ENCODE measurements around the gene GKAP1. TPM values are rescaled to one million over a fixed set of nuclear protein-coding genes. Genes with fewer than 3 reads are reported as not detected.

The GKAP1 gene
- total RNA-seq, 1 experiment from 2014 or later: 1.5 TPM

DNA sequence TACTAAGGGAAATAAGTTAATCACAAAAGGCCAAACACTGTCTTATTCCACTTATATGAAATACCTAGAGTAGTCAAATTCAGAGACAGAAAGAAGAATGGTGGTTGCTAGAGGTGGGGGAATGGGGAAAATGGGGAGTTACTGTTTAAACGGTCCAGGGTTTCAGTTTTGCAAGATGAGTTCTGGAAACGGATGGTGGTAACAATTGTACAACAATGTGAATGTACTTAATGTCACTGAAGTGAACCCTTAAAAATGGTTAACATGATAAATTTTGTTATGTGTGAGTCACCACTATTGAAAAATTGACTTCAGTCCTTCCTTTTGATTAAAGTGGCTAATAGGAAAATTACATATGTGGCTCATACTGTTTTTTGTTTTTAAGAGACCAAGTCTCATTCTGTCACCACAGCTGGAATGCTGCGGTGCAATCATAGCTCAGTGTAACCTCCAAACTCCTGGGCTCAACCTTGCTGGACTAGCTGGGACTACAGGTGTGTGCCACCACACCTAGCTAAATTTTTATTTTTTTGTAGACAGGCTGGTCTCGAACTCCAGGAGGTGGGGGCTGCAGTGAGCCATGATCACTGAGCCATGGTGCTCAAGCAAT is 118.5 kb downstream of the GKAP1 start:
- no peak for DNase-seq (ENCODE audit: low spot score)
- in situ Hi-C loops (cut with HindIII; ENCODE audit: low sequenced_read_pairs): no loop called here

DNA sequence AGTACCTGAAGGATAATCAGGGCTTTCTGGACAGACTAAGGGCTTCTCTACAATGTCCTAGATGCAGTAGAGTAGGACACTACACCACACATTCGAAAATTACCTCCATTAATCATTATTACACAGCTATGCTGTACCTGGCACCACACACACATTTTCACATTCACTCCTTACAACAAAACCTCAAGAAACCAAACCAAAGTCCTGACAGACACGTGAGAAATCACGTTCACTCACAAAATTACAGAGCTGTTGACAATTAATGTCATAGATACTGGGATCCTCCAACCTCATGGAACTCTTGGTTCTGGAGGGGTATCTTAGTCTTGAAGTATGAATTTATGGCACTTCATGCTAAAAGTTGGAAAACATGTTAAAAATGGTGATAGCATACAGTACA is 126.1 kb downstream of the GKAP1 start:
- DNase-seq (ENCODE audit: low spot score): no peak
- in situ Hi-C loops (cut with HindIII; ENCODE audit: low sequenced_read_pairs): no loop called here

Other genes with a start within 250 kb of the GKAP1 start
- 1.8 and 3.8 TPM in 2 replicates for gene IDNK, start 194.6 kb downstream of the GKAP1 start, total RNA-seq (2014; rRNA removed; shearing (Covaris generic))
- 111 and 152 TPM in 2 replicates for gene UBQLN1, start 109.8 kb downstream of the GKAP1 start, total RNA-seq (2014; rRNA removed; shearing (Covaris generic))
- 1.6 and 2.3 TPM in 2 replicates for gene KIF27, start 103.7 kb upstream of the GKAP1 start, total RNA-seq (2014; rRNA removed; shearing (Covaris generic))
- 1,038 and 1,243 TPM in 2 replicates for gene HNRNPK, start 162.4 kb upstream of the GKAP1 start, total RNA-seq (2014; rRNA removed; shearing (Covaris generic))
- gene RMI1, start 163.0 kb upstream of the GKAP1 start, total RNA-seq (2014; rRNA removed; shearing (Covaris generic)): 19.5 and 19.7 TPM in 2 replicates

Measured in G401 (cell line).